Fibroblast of villous mesenchyme (primary cell): ENCODE measurements around the gene GNA15. TPM values are rescaled to one million over a fixed set of nuclear protein-coding genes. Genes with fewer than 3 reads are reported as not detected.
"Not testable (repeated sequence)": the region's sequence is repeated elsewhere in the genome, so short reads cannot be mapped to it uniquely, and the experiment has no call there.

Experiments used
- DNase-seq: peaks from one replicate; pipeline ENCODE4 v3.0.0-alpha.2; 2010; ENCODE audit warnings: low read depth
- H3K4me3 ChIP-seq: 2 replicates; pipeline ENCODE4 v1.5.1; 2011; ENCODE audit warnings: low read depth, mild to moderate bottlenecking, low read length
- total RNA-seq: library from RNA; depleted of rRNA; stranded (reverse); fragments of >200 nt; gene quantifications from 2 replicates; pipeline ENCODE4 v1.2.3, GENCODE V29; 2012
- TF ChIP-seq, protein P1 (sequence below): IDR thresholded peaks from 2 replicates; pipeline ENCODE4 v1.5.1; 2012; ENCODE audit warnings: low read depth, mild to moderate bottlenecking, low read length; ENCODE audit not compliant: insufficient read depth

GNA15 gene
- total RNA-seq, 1 donor: under 0.01 TPM

DNA sequence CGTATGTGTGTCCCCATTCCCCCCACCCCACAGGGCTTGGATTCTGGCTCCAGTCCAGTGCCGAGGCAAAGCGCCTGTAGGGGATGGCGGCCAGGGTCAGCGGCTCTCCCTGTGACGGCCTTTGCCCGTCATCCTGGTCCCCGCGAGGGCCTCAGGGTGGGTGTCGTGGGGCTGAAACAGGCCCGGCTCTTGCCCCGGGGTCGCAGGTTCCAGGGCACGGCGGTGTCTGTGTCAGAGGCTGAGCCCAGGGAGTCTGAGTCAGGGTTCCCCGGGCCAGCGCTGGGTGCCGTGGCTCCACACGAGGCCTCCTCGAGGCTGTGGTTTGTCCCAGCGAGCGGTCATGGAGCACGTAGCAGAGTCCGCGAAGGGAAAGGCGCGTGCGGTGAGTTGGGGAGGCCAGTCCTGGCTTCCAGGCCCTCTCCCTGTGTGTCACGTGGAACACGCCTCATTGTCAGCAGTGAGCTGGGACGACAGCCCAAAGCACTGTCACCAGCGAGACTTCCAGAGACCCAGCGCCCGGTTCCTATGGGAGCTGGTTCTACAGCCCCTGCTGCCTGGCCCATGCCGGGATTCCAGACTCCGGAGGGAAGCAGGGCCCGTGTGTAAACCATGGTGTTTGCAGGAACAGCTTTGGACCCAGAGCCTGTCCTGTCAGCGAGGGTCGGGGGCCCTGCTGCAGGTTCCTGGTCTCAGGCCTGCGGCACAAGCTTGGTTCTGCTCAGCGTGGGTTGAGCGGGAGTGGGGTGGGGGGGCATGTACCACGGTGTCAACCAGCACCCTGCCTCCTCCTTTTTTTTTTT lies 63.3 kb downstream of the GNA15 start:
- DNase-seq: no peak
- TF ChIP-seq, protein P1, sequence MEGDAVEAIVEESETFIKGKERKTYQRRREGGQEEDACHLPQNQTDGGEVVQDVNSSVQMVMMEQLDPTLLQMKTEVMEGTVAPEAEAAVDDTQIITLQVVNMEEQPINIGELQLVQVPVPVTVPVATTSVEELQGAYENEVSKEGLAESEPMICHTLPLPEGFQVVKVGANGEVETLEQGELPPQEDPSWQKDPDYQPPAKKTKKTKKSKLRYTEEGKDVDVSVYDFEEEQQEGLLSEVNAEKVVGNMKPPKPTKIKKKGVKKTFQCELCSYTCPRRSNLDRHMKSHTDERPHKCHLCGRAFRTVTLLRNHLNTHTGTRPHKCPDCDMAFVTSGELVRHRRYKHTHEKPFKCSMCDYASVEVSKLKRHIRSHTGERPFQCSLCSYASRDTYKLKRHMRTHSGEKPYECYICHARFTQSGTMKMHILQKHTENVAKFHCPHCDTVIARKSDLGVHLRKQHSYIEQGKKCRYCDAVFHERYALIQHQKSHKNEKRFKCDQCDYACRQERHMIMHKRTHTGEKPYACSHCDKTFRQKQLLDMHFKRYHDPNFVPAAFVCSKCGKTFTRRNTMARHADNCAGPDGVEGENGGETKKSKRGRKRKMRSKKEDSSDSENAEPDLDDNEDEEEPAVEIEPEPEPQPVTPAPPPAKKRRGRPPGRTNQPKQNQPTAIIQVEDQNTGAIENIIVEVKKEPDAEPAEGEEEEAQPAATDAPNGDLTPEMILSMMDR: no peak
- H3K4me3 ChIP-seq: no peak overlapping the region

DNA sequence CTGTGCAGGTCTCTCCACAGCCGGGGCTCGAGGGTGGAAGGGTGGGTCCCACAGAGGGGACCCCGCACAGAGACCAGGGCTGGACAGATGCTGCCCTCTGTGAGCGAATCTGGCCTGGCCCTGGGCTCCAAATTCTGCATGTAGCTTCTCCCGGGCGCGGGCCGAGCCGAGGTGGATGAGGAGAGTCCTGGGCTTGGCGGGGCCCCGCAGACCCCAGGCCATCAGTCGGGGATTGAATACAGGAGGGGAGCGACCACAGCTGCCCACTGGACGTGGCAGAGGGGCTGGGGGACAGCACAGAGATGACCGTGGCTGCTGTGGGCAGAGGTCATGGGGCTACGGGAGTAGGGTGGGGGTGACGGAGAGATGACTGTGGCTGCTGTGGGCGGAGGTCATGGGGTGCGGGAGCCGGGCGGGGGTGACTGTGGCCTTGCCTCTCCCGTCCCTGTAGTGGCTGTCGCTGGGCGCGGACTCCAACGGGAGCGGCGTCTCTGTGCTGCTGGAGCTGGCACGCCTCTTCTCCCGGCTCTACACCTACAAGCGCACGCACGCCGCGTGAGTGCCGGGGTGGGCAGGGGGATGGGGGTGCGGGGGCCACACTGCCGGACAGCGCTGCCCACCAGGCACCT lies 65.4 kb downstream of the GNA15 start:
- no peak for DNase-seq
- no peak overlapping the region for H3K4me3 ChIP-seq
- TF ChIP-seq, protein P1: no peak

DNA sequence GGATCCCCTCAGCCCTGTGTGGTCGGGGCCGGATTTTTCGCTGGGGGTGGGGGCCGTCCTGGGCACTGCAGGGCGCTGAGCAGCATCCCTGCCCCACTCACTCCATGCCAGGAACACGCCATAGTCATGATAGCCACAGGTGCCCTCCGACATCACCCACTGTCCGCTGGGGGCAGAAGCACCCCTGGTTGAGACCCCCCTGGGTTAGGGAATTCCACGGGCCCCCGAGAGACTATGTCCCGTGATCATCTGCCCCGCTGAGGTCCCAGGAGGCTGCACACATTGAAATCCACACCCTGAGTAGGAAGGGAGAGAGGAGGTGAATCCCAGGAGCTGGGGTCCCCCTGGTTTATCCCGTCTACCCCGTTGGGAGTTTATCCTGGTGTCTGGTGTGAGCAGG lies 66.1 kb downstream of the GNA15 start:
- H3K4me3 ChIP-seq: no peak overlapping the region
- TF ChIP-seq, protein P1: no peak
- no peak for DNase-seq

DNA sequence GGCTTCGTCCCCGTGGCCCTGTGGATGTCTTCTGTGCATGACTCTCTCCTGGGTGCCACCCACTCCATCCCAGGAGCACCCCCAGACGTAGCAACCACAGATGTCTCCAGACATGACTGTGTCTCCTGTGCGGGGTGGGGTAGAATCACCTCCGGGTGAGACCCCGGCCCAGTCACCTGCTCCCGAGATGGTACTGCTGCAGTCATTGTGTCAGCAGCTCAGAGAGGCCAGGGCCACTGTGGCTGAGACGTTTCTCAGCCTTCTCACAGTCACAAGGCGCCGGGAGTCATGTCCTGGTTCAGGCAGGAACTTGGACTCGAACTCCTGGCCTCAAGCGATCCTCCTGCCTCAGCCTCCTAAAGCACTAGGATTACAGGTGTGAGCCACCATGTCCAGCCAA lies 66.5 kb downstream of the GNA15 start:
- DNase-seq: no peak
- TF ChIP-seq, protein P1: no peak
- H3K4me3 ChIP-seq: no peak overlapping the region

DNA sequence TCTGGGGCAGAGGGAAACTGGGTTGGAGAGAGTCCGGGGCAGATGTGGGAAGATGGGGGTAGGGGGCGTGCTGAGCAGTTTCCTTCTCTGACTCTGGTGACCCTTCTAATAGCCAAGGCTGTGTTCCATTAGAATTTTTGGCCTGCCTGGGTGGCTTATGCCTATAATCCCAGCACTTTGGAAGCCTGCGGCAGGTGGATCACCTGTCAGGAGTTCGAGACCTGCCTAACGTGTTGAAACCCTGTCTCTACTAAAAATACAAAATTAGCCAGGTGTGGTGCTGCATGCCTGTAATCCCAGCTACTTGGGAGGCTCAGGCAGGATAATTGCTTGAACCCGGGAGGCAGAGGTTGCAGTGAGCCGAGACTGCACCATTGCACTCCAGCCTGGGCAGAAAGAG lies 67.1 kb downstream of the GNA15 start:
- H3K4me3 ChIP-seq, DNase-seq: not testable (repeated sequence)

DNA sequence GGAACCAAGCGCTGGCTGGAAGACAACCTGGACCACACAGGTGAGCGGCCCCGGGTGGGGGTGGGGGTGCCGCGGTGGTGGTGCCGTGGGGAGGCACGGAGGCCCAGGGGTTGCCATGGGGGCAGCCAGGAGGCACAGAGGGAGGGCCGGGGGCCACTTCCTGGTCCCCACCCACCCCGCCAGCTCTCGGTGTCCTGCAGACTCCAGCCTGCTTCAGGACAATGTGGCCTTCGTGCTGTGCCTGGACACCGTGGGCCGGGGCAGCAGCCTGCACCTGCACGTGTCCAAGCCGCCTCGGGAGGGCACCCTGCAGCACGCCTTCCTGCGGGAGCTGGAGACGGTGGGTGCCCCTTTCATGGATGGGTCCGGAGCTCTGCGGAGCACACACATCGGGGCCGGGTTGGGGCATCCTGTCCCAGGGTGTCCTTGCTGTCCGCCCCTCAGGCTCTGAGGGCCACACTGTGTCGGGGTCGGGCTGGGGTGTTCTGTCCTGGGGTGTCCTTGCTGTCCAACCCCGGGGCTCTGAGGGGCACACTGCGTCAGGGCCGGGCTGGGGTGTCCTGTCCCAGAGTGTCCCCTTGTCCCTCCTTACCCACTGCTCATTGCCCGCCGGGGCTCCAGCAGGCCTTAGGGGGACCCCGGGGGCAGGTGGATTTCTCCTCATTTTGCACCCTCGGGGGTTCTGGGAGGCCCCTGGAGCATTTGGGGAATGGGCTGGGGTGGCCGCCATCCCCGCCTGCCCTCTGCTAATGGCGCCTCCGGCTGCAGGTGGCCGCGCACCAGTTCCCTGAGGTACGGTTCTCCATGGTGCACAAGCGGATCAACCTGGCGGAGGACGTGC lies 68.2 kb downstream of the GNA15 start:
- no peak for DNase-seq
- H3K4me3 ChIP-seq: no peak overlapping the region
- TF ChIP-seq, protein P1: no peak
